Naive thymus-derived CD4-positive, alpha-beta T cell (primary cell): ENCODE results near the gene DIS3L2. TPM values are rescaled to one million over a fixed set of nuclear protein-coding genes. Genes with fewer than 3 reads are reported as not detected.

ENCODE experiments used
- ATAC-seq: fragments of 150-1000 bp; cut with Tn5 transposase; 2 replicates; pipeline ENCODE4 v1.10.0; 2021; ENCODE audit warnings: mild to moderate bottlenecking, moderate library complexity
- CTCF ChIA-PET: fragments of 350-600 bp; sonication (Branson Sonifier 250); formaldehyde crosslinking; loops from one replicate; lab custom pipeline; 2021; ENCODE audit warnings: antibody characterized with exemption; lab: Charles Lee
- POLR2A ChIA-PET: fragments of 350-600 bp; sonication (Branson Sonifier 250); formaldehyde crosslinking; loops from one replicate; lab custom pipeline; 2021; ENCODE audit warnings: antibody characterized with exemption, inconsistent platforms; lab: Charles Lee
- DNase-seq, 9 donors: peaks; one replicate each; pipeline versions ENCODE4 v3.0.0 to v3.0.0-alpha.2; 2020 to 2022; ENCODE audit warnings: mixed read lengths in 1 of 9
- H3K27ac ChIP-seq: one replicate; pipeline ENCODE4 v1.7.0; 2013; ENCODE audit warnings: mild to moderate bottlenecking, low read depth, low read length, moderate library complexity
- H3K27me3 ChIP-seq, 2 donors: one replicate each; pipeline ENCODE4 v1.7.0; 2013; ENCODE audit warnings: low read length in 2 of 2, mild to moderate bottlenecking in 2 of 2, moderate library complexity in 2 of 2; ENCODE audit not compliant: control insufficient read depth in 2 of 2, insufficient read depth in 2 of 2
- H3K36me3 ChIP-seq, 3 experiments: 1 replicate in 2 of 3; 2 replicates in 1 of 3; pipeline ENCODE4 v1.7.0; 2013; ENCODE audit warnings: low read length in 3 of 3, mild to moderate bottlenecking in 3 of 3, moderate library complexity in 1 of 3; ENCODE audit not compliant: insufficient read depth in 3 of 3, control insufficient read depth in 2 of 3
- H3K4me1 ChIP-seq, 2 donors: one replicate each; pipeline ENCODE4 v1.7.0; 2013; ENCODE audit warnings: low read length in 2 of 2, mild to moderate bottlenecking in 2 of 2, moderate library complexity in 1 of 2; ENCODE audit not compliant: control insufficient read depth in 2 of 2, insufficient read depth in 2 of 2
- H3K4me3 ChIP-seq: 2 replicates; pipeline ENCODE4 v1.7.0; 2013; ENCODE audit warnings: mild to moderate bottlenecking, low read length
- H3K9me3 ChIP-seq, 3 experiments: 1 replicate in 2 of 3; 2 replicates in 1 of 3; pipeline ENCODE4 v1.7.0; 2013; ENCODE audit warnings: low read length in 3 of 3; ENCODE audit not compliant: control insufficient read depth in 2 of 3
- H3K27ac Mint-ChIP-seq, 9 donors: one replicate each; pipeline ENCODE4 v1.8.0; 2020 to 2022; ENCODE audit warnings: mixed read lengths in 9 of 9, mild to moderate bottlenecking in 8 of 9, moderate library complexity in 5 of 9, inconsistent platforms in 2 of 9
- H3K27me3 Mint-ChIP-seq, 5 donors: one replicate each; pipeline ENCODE4 v1.8.0; 2021 to 2022; ENCODE audit warnings: mixed read lengths in 5 of 5, mild to moderate bottlenecking in 1 of 5
- H3K36me3 Mint-ChIP-seq, 5 donors: one replicate each; pipeline ENCODE4 v1.8.0; 2020 to 2022; ENCODE audit warnings: mixed read lengths in 5 of 5, mild to moderate bottlenecking in 3 of 5, inconsistent platforms in 1 of 5
- H3K4me1 Mint-ChIP-seq, 7 donors: one replicate each; pipeline ENCODE4 v1.8.0; 2020 to 2022; ENCODE audit warnings: mixed read lengths in 7 of 7, mild to moderate bottlenecking in 3 of 7, inconsistent platforms in 1 of 7
- H3K4me3 Mint-ChIP-seq, 10 donors: one replicate each; pipeline ENCODE4 v1.8.0; 2020 to 2022; ENCODE audit warnings: mild to moderate bottlenecking in 10 of 10, mixed read lengths in 10 of 10, moderate library complexity in 6 of 10, inconsistent platforms in 2 of 10
- H3K9me3 Mint-ChIP-seq, 11 donors: one replicate each; pipeline ENCODE4 v1.8.0; 2020 to 2022; ENCODE audit warnings: mixed read lengths in 11 of 11, mild to moderate bottlenecking in 4 of 11, inconsistent platforms in 1 of 11, moderate library complexity in 1 of 11
- intact Hi-C, 2 donors: fragments of 100-400 bp; cut with micrococcal nuclease; formaldehyde crosslinking; loops; one replicate each; pipeline ENCODE4 v1.15.1; 2023
- polyA plus RNA-seq, 2 donors: library from polyadenylated mRNA; unstranded; fragments of 300-500 nt; fragmentation: Illumina TruSeq; gene quantifications; one replicate each; pipeline ENCODE4 v1.2.3, GENCODE V29; 2021
- total RNA-seq, 6 experiments: library from RNA in 5 of 6; stranded (reverse) in 5 of 6; gene quantifications; 1 replicate in 5 of 6; 2 replicates in 1 of 6; pipeline ENCODE4 v1.2.3 and lab custom pipeline; 2021 to 2026

Gene DIS3L2
- total and polyA plus RNA-seq, 7 experiments from 2014 or later = 17.9 to 78.4 (median 59.7) TPM

- no peak for ATAC-seq
- intact Hi-C loops = loop anchor here in 1 of 2 donors (10.0 kb wide), 1 partner anchor 604 kb away; the partner anchor contains the start of genes CHRND and PRSS56
- no peak overlapping the region for H3K4me3 ChIP-seq
- peaks cover 3% of the 10 kb centered on the region in 2 donors for H3K4me1 ChIP-seq
- H3K27me3 ChIP-seq = peaks cover 0 to 9% of the 10 kb centered on the region in 2 donors
- H3K36me3 Mint-ChIP-seq = no peaks in the 10 kb centered on the region
- no peaks in the 10 kb centered on the region for H3K36me3 ChIP-seq
- no peak overlapping the region for H3K27ac Mint-ChIP-seq
- ChIA-PET POLR2A (no interaction called here), CTCF (interaction anchor here (0.5 to 2.4 kb wide), 3 partner anchors 19 to 361 kb away, joined by 3 to 12 read pairs (median 3); no protein-coding TSS in a partner anchor)
- no peaks in the 10 kb centered on the region for H3K9me3 ChIP-seq
- H3K27me3 Mint-ChIP-seq = peaks cover 16 to 29% (median 22%) of the 10 kb centered on the region in 5 donors
- no peak for DNase-seq
- no peak overlapping the region for H3K4me3 Mint-ChIP-seq
- no peaks in the 10 kb centered on the region for H3K9me3 Mint-ChIP-seq
- H3K4me1 Mint-ChIP-seq = peaks cover 0 to 12% (median 6%) of the 10 kb centered on the region in 7 donors
- no peak overlapping the region for H3K27ac ChIP-seq
Observed at GRCh38 chr2:231920366-231920765, 41.1 kb upstream of the DIS3L2 start.

GRCh38 chr2:231920795-231921194 is 40.7 kb upstream of the DIS3L2 start:
- Histone ChIP-seq H3K36me3 (no peaks in the 10 kb centered on the region), H3K4me1 (peaks cover 4 to 7% of the 10 kb centered on the region in 2 donors), H3K4me3 (no peak overlapping the region), H3K9me3 (no peaks in the 10 kb centered on the region), H3K27me3 (peaks cover 0 to 9% of the 10 kb centered on the region in 2 donors), H3K27ac (no peak overlapping the region)
- Mint-ChIP-seq H3K4me3 (no peak overlapping the region), H3K27ac (no peak overlapping the region), H3K4me1 (peaks cover 0 to 12% (median 6%) of the 10 kb centered on the region in 7 donors), H3K9me3 (no peaks in the 10 kb centered on the region), H3K27me3 (peaks cover 16 to 26% (median 22%) of the 10 kb centered on the region in 5 donors), H3K36me3 (no peaks in the 10 kb centered on the region)
- CTCF ChIA-PET = interaction anchor here (0.9 to 2.4 kb wide), 3 partner anchors 19 to 456 kb away, joined by 3 to 12 read pairs (median 3); no protein-coding TSS in a partner anchor
- no peak for DNase-seq
- POLR2A ChIA-PET = no interaction called here
- ATAC-seq = no peak
- intact Hi-C loops = loop anchor here in 1 of 2 donors (10.0 kb wide), 1 partner anchor 604 kb away; the partner anchor contains the start of genes CHRND and PRSS56

DNA sequence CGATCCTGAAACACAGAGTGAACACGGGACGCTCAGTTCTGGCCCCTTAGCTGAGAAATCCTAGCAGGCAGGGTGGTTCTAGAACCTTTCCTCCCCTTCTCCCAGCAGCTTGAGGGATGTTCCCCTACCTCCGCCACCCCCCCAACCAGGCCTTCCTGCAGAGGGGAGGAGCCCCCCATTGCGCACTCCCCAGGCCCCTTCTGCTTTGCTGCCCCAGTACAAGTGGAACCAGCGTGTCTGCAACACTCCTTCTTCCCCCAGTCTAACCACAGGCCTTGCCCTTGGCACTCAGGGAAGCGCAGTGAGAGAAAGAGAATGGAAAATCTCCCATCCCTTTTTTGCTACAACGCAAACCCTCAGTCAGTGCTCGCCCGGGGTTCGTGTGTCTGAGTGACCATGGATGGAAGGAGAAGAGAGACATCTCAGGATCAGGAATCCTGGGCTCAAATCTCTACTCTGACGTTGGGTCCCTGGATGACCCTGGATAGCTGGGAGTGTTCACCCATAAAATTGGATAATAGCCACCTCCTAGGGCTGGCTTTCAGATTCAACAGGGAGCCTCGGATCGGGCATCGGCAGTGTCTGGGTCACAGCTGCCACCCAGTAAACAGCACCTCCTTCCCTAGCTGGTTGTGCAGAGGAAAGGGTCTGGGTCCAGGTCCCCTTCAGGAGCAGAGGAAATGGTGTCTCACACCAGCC is 39.1 kb upstream of the DIS3L2 start:
- Histone ChIP-seq H3K27me3 (peaks cover 0 to 9% of the 10 kb centered on the region in 2 donors), H3K27ac (no peak overlapping the region), H3K36me3 (no peaks in the 10 kb centered on the region), H3K4me3 (no peak overlapping the region), H3K4me1 (peaks cover 4 to 16% of the 10 kb centered on the region in 2 donors), H3K9me3 (no peaks in the 10 kb centered on the region)
- intact Hi-C loops = loop anchor here in 1 of 2 donors (10.0 kb wide), 1 partner anchor 602 kb away; the partner anchor contains the start of genes CHRND and PRSS56
- no peak overlapping the region for H3K27ac Mint-ChIP-seq
- ChIA-PET POLR2A (no interaction called here), CTCF (no interaction called here)
- no peaks in the 10 kb centered on the region for H3K9me3 Mint-ChIP-seq
- peaks cover 26 to 34% (median 31%) of the 10 kb centered on the region in 5 donors for H3K27me3 Mint-ChIP-seq
- no peak for DNase-seq
- H3K4me1 Mint-ChIP-seq = peaks cover 0 to 18% (median 6%) of the 10 kb centered on the region in 7 donors
- no peak for ATAC-seq
- H3K4me3 Mint-ChIP-seq = no peak overlapping the region
- no peaks in the 10 kb centered on the region for H3K36me3 Mint-ChIP-seq

GRCh38 chr2:231923010-231923344 is 38.5 kb upstream of the DIS3L2 start:
- H3K9me3 ChIP-seq = no peaks in the 10 kb centered on the region
- H3K27me3 ChIP-seq = peaks cover 0 to 9% of the 10 kb centered on the region in 2 donors
- ChIA-PET POLR2A (no interaction called here), CTCF (no interaction called here)
- H3K4me3 ChIP-seq = no peak overlapping the region
- H3K36me3 ChIP-seq = no peaks in the 10 kb centered on the region
- H3K36me3 Mint-ChIP-seq = no peaks in the 10 kb centered on the region
- no peak overlapping the region for H3K27ac ChIP-seq
- H3K27me3 Mint-ChIP-seq = peaks cover 31 to 38% (median 36%) of the 10 kb centered on the region in 5 donors
- DNase-seq (no peak), ATAC-seq (no peak)
- H3K9me3 Mint-ChIP-seq = no peaks in the 10 kb centered on the region
- intact Hi-C loops = loop anchor here in 1 of 2 donors (10.0 kb wide), 1 partner anchor 602 kb away; the partner anchor contains the start of genes CHRND and PRSS56
- no peak overlapping the region for H3K4me3 Mint-ChIP-seq
- H3K4me1 ChIP-seq = peaks cover 4 to 16% of the 10 kb centered on the region in 2 donors
- H3K27ac Mint-ChIP-seq = no peak overlapping the region
- peaks cover 0 to 20% (median 6%) of the 10 kb centered on the region in 7 donors for H3K4me1 Mint-ChIP-seq

DNA sequence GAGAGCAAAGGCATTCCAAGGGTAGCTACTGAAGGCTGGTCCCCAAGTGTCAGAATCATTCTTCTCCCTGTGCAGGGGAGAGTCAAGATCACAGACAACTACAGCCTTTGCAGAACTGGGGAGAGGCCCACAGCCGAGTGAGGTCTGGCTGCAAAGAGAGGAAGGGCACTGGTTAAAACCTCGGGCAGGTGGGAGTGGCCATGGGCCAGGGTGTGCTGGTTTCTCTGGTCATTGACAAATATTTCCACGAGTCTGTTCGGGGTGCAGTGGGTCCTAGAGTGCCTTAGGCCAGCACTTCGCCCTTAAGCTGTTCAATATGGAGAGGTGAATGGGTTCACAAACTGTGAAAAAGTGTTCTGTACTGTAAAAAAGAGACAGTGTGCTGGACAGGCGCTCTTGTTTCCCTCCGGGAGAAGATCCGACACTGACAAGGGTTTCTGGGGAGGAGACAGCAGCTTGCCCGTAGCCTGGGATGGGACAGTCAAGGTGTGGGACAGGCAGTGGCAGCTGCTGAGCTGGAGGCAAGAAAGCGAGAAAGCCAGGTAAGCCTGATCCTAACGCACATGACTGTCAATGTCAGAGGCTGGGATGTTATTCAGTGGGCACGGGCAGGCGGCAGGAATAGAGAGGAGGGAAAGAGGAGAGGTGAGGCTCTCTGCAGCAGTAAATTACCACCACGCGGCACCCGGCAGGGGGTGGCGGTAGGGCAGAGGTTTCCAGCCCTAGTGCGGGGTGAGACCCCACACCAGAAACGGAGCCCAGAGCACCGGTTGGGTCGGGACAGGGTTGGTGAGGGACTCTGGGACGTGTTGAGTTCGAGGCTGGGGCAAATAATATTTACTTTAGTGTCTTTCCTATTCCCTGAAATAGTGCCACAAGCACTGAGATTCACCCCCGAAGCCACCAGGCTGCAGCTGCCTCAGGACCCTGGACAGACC is 37.3 kb upstream of the DIS3L2 start:
- H3K27me3 ChIP-seq = peaks cover 0 to 9% of the 10 kb centered on the region in 2 donors
- ChIA-PET CTCF (interaction anchor here (0.6 to 1.8 kb wide), 3 partner anchors 18 to 397 kb away, joined by 3 to 5 read pairs (median 4); no protein-coding TSS in a partner anchor), POLR2A (no interaction called here)
- H3K36me3 ChIP-seq = no peaks in the 10 kb centered on the region
- H3K4me3 ChIP-seq = no peak overlapping the region
- ATAC-seq (no peak), DNase-seq (no peak)
- intact Hi-C loops = loop anchor here in 1 of 2 donors (10.0 kb wide), 1 partner anchor 601 kb away; the partner anchor contains the start of genes CHRND and PRSS56
- Mint-ChIP-seq H3K36me3 (no peaks in the 10 kb centered on the region), H3K27ac (no peak overlapping the region), H3K4me3 (peak overlapping the region; percentile 35 to 82 (median 68)), H3K27me3 (peaks cover 39 to 49% (median 41%) of the 10 kb centered on the region in 5 donors), H3K4me1 (peaks cover 0 to 20% (median 6%) of the 10 kb centered on the region in 7 donors), H3K9me3 (no peaks in the 10 kb centered on the region)
- H3K27ac ChIP-seq = no peak overlapping the region
- no peaks in the 10 kb centered on the region for H3K9me3 ChIP-seq
- peaks cover 4 to 16% of the 10 kb centered on the region in 2 donors for H3K4me1 ChIP-seq

GRCh38 chr2:231924889-231925275 is 36.6 kb upstream of the DIS3L2 start:
- no peak for ATAC-seq
- ChIA-PET POLR2A (no interaction called here), CTCF (interaction anchor here (1.6 to 1.8 kb wide), 2 partner anchors 19 to 396 kb away, joined by 4 to 5 read pairs; no protein-coding TSS in a partner anchor)
- DNase-seq = no peak
- intact Hi-C loops = loop anchor here (1.0 to 10.0 kb wide), 5 partner anchors 217 to 600 kb away; partner anchors contain the start of genes CHRND (in 1 of the 2) and PRSS56 (in 1 of the 2)
- Histone ChIP-seq H3K27ac (no peak overlapping the region), H3K27me3 (peaks cover 0 to 9% of the 10 kb centered on the region in 2 donors), H3K36me3 (no peaks in the 10 kb centered on the region), H3K4me1 (peaks cover 4 to 16% of the 10 kb centered on the region in 2 donors), H3K4me3 (no peak overlapping the region), H3K9me3 (no peaks in the 10 kb centered on the region)
- H3K9me3 Mint-ChIP-seq = no peaks in the 10 kb centered on the region
- H3K27ac Mint-ChIP-seq = no peak overlapping the region
- peaks cover 39 to 55% (median 42%) of the 10 kb centered on the region in 5 donors for H3K27me3 Mint-ChIP-seq
- no peaks in the 10 kb centered on the region for H3K36me3 Mint-ChIP-seq
- peak overlapping the region in 9 of 10 donors; percentile 35 to 82 (median 65) for H3K4me3 Mint-ChIP-seq
- peaks cover 0 to 20% (median 6%) of the 10 kb centered on the region in 7 donors for H3K4me1 Mint-ChIP-seq
